GM19238 (cell line): Measurements from ENCODE around the gene PIAS3.
A peak's percentile ranks its signal among the peaks of the same experiment; 100 is the strongest.

Experiments used
- DNase-seq: peaks from one replicate; pipeline ENCODE4 v3.0.0; 2011; ENCODE audit warnings: low spot score; ENCODE audit not compliant: insufficient read length

The PIAS3 gene

GRCh38 chr1:145858901-145859490 lies at the start of gene PIAS3:
TSS of gene PIAS3 (minus strand) at chr1:145859081. CDS start at chr1:145858990, 91 bp downstream.
- DNase-seq = peak; percentile 94

- no peak for DNase-seq
These were observed 49.8 kb upstream of the PIAS3 start for GRCh38 chr1:145908653-145909052.

GRCh38 chr1:145906954-145907753 lies 48.3 kb upstream of the PIAS3 start:
- no peak for DNase-seq

GRCh38 chr1:145901312-145902021 lies 42.6 kb upstream of the PIAS3 start:
- DNase-seq = no peak

- DNase-seq = no peak
These were observed 39.9 kb upstream of the PIAS3 start for GRCh38 chr1:145898756-145899155.

GRCh38 chr1:145897969-145898368 lies 39.1 kb upstream of the PIAS3 start:
- no peak for DNase-seq

GRCh38 chr1:145895471-145895870 lies 36.6 kb upstream of the PIAS3 start:
- no peak for DNase-seq

- DNase-seq = no peak
These were observed 34.6 kb upstream of the PIAS3 start for GRCh38 chr1:145893306-145894055.

GRCh38 chr1:145892486-145893087 lies 33.7 kb upstream of the PIAS3 start:
- DNase-seq = no peak

- peak; percentile 61 for DNase-seq
These were observed 33.0 kb upstream of the PIAS3 start for GRCh38 chr1:145891587-145892485.

- no peak for DNase-seq
These were observed 32.3 kb upstream of the PIAS3 start for GRCh38 chr1:145891143-145891542.

GRCh38 chr1:145889722-145890121 lies 30.8 kb upstream of the PIAS3 start:
- DNase-seq = no peak

GRCh38 chr1:145887631-145888030 lies 28.8 kb upstream of the PIAS3 start:
- no peak for DNase-seq

GRCh38 chr1:145886816-145887215 lies 27.9 kb upstream of the PIAS3 start:
- no peak for DNase-seq

- no peak for DNase-seq
These were observed 27.5 kb upstream of the PIAS3 start for GRCh38 chr1:145886390-145886789.

- DNase-seq = peak; percentile 98
These were observed 26.9 kb upstream of the PIAS3 start, which contains the start of gene ANKRD35 for GRCh38 chr1:145885738-145886287. TSS of gene ANKRD35 (minus strand) at chr1:145885866. CDS start at chr1:145885758, 108 bp downstream.

- DNase-seq = no peak
These were observed 25.8 kb upstream of the PIAS3 start for GRCh38 chr1:145884675-145885074.

- no peak for DNase-seq
These were observed 20.9 kb upstream of the PIAS3 start for GRCh38 chr1:145879775-145880174.

GRCh38 chr1:145878724-145879123 lies 19.8 kb upstream of the PIAS3 start:
- DNase-seq = no peak
